HFFc6 (cell line): Measurements from ENCODE around the gene PSTPIP2. TPM values are rescaled to one million over a fixed set of nuclear protein-coding genes. Genes with fewer than 3 reads are reported as not detected.
A peak's percentile ranks its signal among the peaks of the same experiment; 100 is the strongest.

Experiments
- DNase-seq: peaks from one replicate; pipeline ENCODE4 v3.0.0-alpha.2; 2018
- H3K27ac Mint-ChIP-seq: 2 replicates; pipeline ENCODE4 v1.8.0; 2020; ENCODE audit warnings: mild to moderate bottlenecking, mixed read lengths
- H3K27me3 Mint-ChIP-seq: 2 replicates; pipeline ENCODE4 v1.8.0; 2021; ENCODE audit warnings: mild to moderate bottlenecking, moderate library complexity, mixed read lengths; ENCODE audit not compliant: insufficient read depth
- H3K36me3 Mint-ChIP-seq: 2 replicates; pipeline ENCODE4 v1.8.0; 2021; ENCODE audit warnings: low read depth, mixed read lengths
- H3K4me1 Mint-ChIP-seq: 2 replicates; pipeline ENCODE4 v1.8.0; 2020; ENCODE audit warnings: low read depth, mixed read lengths
- H3K4me3 Mint-ChIP-seq: 2 replicates; pipeline ENCODE4 v1.8.0; 2020; ENCODE audit warnings: mild to moderate bottlenecking, moderate library complexity, mixed read lengths
- H3K9me3 Mint-ChIP-seq: 2 replicates; pipeline ENCODE4 v1.8.0; 2020; ENCODE audit warnings: mild to moderate bottlenecking, mixed read lengths
- total RNA-seq, 6 experiments: library from RNA; stranded (reverse); fragmentation: NEBNext Ultra II Directional; extraction: Animal tissue kit (Norgen Biotek cat#: 25700); gene quantifications; 2 replicates in 1 of 6; 3 replicates in 5 of 6; pipeline ENCODE4 v1.2.3, GENCODE V29; 2021
- TF ChIP-seq, protein P1 (sequence below): fragments of 200-600 bp; sonication (generic); IDR thresholded peaks from 2 replicates; pipeline ENCODE4 v1.5.0; 2021; ENCODE audit warnings: antibody characterized with exemption, mild to moderate bottlenecking

Gene PSTPIP2
- total RNA-seq, 6 experiments from 2014 or later = 7.8 to 10.4 (median 8.7) TPM

DNA sequence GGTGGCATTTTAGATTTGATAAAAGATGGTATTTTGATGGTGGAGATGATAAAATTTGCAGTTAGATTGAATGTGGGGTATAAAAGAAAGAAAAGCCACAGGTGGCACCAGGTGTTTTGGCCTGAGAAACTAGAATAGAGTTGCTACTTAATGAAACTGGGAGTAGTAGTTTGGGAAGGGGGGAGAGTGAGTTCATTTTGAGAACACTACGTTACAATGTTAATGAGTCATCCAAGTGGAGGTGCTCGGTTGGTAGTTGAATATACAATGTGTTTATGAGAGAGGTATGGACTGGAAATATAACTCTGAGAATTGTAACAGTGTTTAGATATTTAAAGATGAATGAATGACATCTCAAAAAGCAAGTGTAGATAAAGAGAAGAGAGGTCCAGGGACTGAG, 131.3 kb downstream of the PSTPIP2 start:
- H3K27ac Mint-ChIP-seq = peak overlapping the region; percentile 13; the same call in 1 of the 2 replicates
- H3K4me1 Mint-ChIP-seq = peaks cover 21% of the 10 kb centered on the region
- H3K9me3 Mint-ChIP-seq = no peaks in the 10 kb centered on the region
- H3K36me3 Mint-ChIP-seq = peaks cover 41% of the 10 kb centered on the region
- no peaks in the 10 kb centered on the region; the same call in 1 of the 2 replicates for H3K27me3 Mint-ChIP-seq
- TF ChIP-seq, protein P1, sequence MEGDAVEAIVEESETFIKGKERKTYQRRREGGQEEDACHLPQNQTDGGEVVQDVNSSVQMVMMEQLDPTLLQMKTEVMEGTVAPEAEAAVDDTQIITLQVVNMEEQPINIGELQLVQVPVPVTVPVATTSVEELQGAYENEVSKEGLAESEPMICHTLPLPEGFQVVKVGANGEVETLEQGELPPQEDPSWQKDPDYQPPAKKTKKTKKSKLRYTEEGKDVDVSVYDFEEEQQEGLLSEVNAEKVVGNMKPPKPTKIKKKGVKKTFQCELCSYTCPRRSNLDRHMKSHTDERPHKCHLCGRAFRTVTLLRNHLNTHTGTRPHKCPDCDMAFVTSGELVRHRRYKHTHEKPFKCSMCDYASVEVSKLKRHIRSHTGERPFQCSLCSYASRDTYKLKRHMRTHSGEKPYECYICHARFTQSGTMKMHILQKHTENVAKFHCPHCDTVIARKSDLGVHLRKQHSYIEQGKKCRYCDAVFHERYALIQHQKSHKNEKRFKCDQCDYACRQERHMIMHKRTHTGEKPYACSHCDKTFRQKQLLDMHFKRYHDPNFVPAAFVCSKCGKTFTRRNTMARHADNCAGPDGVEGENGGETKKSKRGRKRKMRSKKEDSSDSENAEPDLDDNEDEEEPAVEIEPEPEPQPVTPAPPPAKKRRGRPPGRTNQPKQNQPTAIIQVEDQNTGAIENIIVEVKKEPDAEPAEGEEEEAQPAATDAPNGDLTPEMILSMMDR = no peak
- no peak overlapping the region for H3K4me3 Mint-ChIP-seq
- DNase-seq = no peak

DNA sequence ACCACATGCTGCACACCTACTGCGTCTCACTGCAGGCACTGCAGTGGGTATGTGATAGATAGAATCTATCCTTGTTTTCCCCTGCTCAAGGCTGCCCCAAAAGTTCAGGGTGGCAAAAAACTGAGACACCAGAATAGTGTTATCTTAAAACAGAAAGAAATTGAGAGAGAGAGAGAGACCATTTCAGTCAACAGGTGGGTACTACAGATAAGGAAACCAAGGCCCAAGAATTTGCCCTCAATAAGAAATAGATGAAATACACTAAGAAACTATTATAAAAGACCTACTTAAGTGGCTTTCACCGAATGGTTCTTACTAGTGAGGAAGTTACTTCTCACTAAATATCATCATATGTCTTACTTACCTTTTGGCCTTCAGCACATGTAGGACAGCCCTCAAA, 132.8 kb downstream of the PSTPIP2 start:
- Mint-ChIP-seq H3K9me3 (no peaks in the 10 kb centered on the region), H3K36me3 (peaks cover 27% of the 10 kb centered on the region), H3K27me3 (no peaks in the 10 kb centered on the region; the same call in 1 of the 2 replicates), H3K4me1 (peaks cover 24% of the 10 kb centered on the region), H3K27ac (no peak overlapping the region), H3K4me3 (no peak overlapping the region)
- no peak for DNase-seq
- TF ChIP-seq, protein P1 = no peak

DNA sequence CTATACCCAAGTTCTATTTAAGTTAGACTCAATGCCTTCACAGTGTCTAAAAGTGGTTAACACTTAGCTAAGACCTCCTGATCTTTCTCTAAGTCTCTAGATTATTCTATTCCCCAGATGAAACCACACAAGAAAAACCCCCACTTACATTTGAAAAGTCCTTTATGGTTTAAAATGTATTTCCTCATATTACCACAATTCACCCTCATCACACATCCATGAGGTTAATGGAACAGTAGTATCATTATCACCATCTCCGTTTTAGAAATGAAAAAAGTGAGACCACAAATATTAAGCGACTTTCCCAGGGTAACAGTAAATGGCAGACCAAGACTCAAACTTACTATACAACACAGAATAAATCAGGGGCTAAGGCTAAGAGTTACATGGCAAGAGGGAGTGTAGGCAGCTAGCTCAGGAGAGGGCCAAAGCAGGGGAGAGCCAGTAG, 133.5 kb downstream of the PSTPIP2 start:
- H3K4me3 Mint-ChIP-seq = no peak overlapping the region
- no peak for DNase-seq
- H3K9me3 Mint-ChIP-seq = no peaks in the 10 kb centered on the region
- no peaks in the 10 kb centered on the region; the same call in 1 of the 2 replicates for H3K27me3 Mint-ChIP-seq
- H3K4me1 Mint-ChIP-seq = peaks cover 24% of the 10 kb centered on the region
- TF ChIP-seq, protein P1 = no peak
- peak overlapping the region; percentile 7; the same call in 1 of the 2 replicates for H3K27ac Mint-ChIP-seq
- H3K36me3 Mint-ChIP-seq = peaks cover 21% of the 10 kb centered on the region

- DNase-seq = no peak
- peaks cover 14% of the 10 kb centered on the region for H3K4me1 Mint-ChIP-seq
- TF ChIP-seq, protein P1 = no peak
- H3K4me3 Mint-ChIP-seq = no peak overlapping the region
- H3K9me3 Mint-ChIP-seq = no peaks in the 10 kb centered on the region
- H3K36me3 Mint-ChIP-seq = peaks cover 24% of the 10 kb centered on the region
- no peaks in the 10 kb centered on the region; the same call in 1 of the 2 replicates for H3K27me3 Mint-ChIP-seq
- peak overlapping the region; percentile 64 for H3K27ac Mint-ChIP-seq
These were observed 136.3 kb downstream of the PSTPIP2 start for GRCh38 chr18:45935591-45936335.

Other genes starting within 250 kb of the PSTPIP2 start
- gene SIGLEC15, start 246.6 kb downstream of the PSTPIP2 start, total RNA-seq = under 1 TPM; 0.40 to 0.91 (median 0.61) TPM
- gene EPG5, start 104.9 kb downstream of the PSTPIP2 start, total RNA-seq = 10 to 100 TPM; 36.8 to 63.6 (median 44.5) TPM
- gene ATP5F1A, start 26.0 kb upstream of the PSTPIP2 start, total RNA-seq = 100 to 1,000 TPM; 446 to 523 (median 503) TPM
- 10 to 100 TPM; 22.7 to 34.8 (median 31.6) TPM for gene HAUS1, start 32.1 kb upstream of the PSTPIP2 start, total RNA-seq